ENCODE measurements around the gene TRAPPC14.

TRAPPC14 gene

GRCh38 chr7:100177045-100178001, 18.8 kb upstream of the TRAPPC14 start, which contains the start of the genes GPC2 and STAG3:
TSS of gene GPC2 (minus strand) at chr7:100177381. CDS start at chr7:100177199, 182 bp downstream.
TSS of gene STAG3 (plus strand) at chr7:100177918. CDS start at chr7:100180557, 2,639 bp downstream.
- H3K9me3 ChIP-seq: peaks cover 7% of the 10 kb centered on the region
- H3K4me1 ChIP-seq: peaks cover 3% of the 10 kb centered on the region
- DNase-seq: peak; percentile 99
- H3K36me3 ChIP-seq: no peaks in the 10 kb centered on the region
- no peak for TF ChIP-seq CTCF (IDR thresholded peaks at IDR 0.05; ENCODE audit: low read depth, low read length)
- no peaks in the 10 kb centered on the region for H3K27me3 ChIP-seq
- peak within 1 kb of the TSS; percentile 87 for H3K4me3 ChIP-seq (ENCODE audit: low read depth, low read length)

GRCh38 chr7:100176096-100177044, 17.8 kb upstream of the TRAPPC14 start:
- no peak for TF ChIP-seq CTCF (IDR thresholded peaks at IDR 0.05; ENCODE audit: low read depth, low read length)
- Histone ChIP-seq H3K9me3 (peaks cover 7% of the 10 kb centered on the region), H3K27me3 (no peaks in the 10 kb centered on the region), H3K4me3 (ENCODE audit: low read depth, low read length) (peak overlapping the region; percentile 87), H3K4me1 (peaks cover 3% of the 10 kb centered on the region), H3K36me3 (no peaks in the 10 kb centered on the region)
- DNase-seq: no peak

GRCh38 chr7:100175296-100175935, 16.9 kb upstream of the TRAPPC14 start:
- Histone ChIP-seq H3K27me3 (no peaks in the 10 kb centered on the region; the same call in 1 of the 2 replicates), H3K9me3 (peaks cover 7% of the 10 kb centered on the region), H3K36me3 (no peaks in the 10 kb centered on the region), H3K4me1 (peaks cover 3% of the 10 kb centered on the region), H3K4me3 (ENCODE audit: low read depth, low read length) (no peak overlapping the region)
- TF ChIP-seq CTCF (IDR thresholded peaks at IDR 0.05; ENCODE audit: low read depth, low read length): no peak
- DNase-seq: no peak

- Histone ChIP-seq H3K4me3 (ENCODE audit: low read depth, low read length) (no peak overlapping the region), H3K9me3 (peaks cover 7% of the 10 kb centered on the region), H3K36me3 (no peaks in the 10 kb centered on the region), H3K4me1 (peaks cover 3% of the 10 kb centered on the region), H3K27me3 (no peaks in the 10 kb centered on the region; the same call in 1 of the 2 replicates)
- DNase-seq: no peak
- TF ChIP-seq CTCF (IDR thresholded peaks at IDR 0.05; ENCODE audit: low read depth, low read length): no peak
Observed at GRCh38 chr7:100174582-100174981, 16.1 kb upstream of the TRAPPC14 start.

GRCh38 chr7:100173806-100174495, 15.4 kb upstream of the TRAPPC14 start:
- no peak for TF ChIP-seq CTCF (IDR thresholded peaks at IDR 0.05; ENCODE audit: low read depth, low read length)
- H3K27me3 ChIP-seq: no peaks in the 10 kb centered on the region; the same call in 1 of the 2 replicates
- peaks cover 3% of the 10 kb centered on the region for H3K4me1 ChIP-seq
- no peak for DNase-seq
- H3K9me3 ChIP-seq: peaks cover 7% of the 10 kb centered on the region
- H3K36me3 ChIP-seq: no peaks in the 10 kb centered on the region
- H3K4me3 ChIP-seq (ENCODE audit: low read depth, low read length): no peak overlapping the region
